Measurements from ENCODE around the gene SLC2A8.

DNA sequence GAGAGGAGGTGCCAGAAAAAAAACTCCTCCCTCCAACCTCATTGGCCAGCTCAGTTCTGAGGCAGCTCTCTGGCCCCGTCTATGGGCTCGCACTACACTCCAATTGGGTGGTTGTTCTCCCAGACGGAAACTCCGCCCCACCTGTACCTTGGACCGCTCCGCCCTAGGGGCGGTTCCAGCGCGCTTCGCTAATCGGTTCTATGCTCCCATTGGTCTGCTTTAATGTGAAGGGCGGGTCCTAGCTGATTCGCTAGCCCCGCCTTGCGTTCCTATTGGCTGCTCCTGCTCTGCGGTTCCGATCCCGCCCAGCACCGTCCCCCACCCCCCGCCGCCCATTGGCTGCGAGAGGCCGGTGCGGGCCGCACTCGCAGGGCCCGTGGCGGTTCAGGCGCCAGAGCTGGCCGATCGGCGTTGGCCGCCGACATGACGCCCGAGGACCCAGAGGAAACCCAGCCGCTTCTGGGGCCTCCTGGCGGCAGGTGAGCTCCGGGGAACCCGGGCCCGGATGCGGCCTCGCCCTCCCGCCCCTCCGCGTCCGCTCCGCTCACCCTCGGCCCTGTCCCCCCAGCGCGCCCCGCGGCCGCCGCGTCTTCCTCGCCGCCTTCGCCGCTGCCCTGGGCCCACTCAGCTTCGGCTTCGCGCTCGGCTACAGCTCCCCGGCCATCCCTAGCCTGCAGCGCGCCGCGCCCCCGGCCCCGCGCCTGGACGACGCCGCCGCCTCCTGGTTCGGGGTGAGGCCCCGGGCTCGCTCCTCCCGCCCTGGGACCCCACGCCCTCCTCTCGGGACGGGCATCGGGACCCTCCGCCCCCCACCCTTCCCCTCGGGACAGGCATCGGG is at the start of gene SLC2A8:
- TF ChIP-seq, protein P1, sequence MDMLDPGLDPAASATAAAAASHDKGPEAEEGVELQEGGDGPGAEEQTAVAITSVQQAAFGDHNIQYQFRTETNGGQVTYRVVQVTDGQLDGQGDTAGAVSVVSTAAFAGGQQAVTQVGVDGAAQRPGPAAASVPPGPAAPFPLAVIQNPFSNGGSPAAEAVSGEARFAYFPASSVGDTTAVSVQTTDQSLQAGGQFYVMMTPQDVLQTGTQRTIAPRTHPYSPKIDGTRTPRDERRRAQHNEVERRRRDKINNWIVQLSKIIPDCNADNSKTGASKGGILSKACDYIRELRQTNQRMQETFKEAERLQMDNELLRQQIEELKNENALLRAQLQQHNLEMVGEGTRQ (CRISPR knock-in tag; IDR thresholded peaks at IDR 0.05) = no peak
- TF ChIP-seq, protein P2, sequence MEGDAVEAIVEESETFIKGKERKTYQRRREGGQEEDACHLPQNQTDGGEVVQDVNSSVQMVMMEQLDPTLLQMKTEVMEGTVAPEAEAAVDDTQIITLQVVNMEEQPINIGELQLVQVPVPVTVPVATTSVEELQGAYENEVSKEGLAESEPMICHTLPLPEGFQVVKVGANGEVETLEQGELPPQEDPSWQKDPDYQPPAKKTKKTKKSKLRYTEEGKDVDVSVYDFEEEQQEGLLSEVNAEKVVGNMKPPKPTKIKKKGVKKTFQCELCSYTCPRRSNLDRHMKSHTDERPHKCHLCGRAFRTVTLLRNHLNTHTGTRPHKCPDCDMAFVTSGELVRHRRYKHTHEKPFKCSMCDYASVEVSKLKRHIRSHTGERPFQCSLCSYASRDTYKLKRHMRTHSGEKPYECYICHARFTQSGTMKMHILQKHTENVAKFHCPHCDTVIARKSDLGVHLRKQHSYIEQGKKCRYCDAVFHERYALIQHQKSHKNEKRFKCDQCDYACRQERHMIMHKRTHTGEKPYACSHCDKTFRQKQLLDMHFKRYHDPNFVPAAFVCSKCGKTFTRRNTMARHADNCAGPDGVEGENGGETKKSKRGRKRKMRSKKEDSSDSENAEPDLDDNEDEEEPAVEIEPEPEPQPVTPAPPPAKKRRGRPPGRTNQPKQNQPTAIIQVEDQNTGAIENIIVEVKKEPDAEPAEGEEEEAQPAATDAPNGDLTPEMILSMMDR (IDR thresholded peaks at IDR 0.05) = no peak
- TF ChIP-seq, protein P3, sequence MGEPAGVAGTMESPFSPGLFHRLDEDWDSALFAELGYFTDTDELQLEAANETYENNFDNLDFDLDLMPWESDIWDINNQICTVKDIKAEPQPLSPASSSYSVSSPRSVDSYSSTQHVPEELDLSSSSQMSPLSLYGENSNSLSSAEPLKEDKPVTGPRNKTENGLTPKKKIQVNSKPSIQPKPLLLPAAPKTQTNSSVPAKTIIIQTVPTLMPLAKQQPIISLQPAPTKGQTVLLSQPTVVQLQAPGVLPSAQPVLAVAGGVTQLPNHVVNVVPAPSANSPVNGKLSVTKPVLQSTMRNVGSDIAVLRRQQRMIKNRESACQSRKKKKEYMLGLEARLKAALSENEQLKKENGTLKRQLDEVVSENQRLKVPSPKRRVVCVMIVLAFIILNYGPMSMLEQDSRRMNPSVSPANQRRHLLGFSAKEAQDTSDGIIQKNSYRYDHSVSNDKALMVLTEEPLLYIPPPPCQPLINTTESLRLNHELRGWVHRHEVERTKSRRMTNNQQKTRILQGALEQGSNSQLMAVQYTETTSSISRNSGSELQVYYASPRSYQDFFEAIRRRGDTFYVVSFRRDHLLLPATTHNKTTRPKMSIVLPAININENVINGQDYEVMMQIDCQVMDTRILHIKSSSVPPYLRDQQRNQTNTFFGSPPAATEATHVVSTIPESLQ (CRISPR knock-in tag; IDR thresholded peaks at IDR 0.05) = no peak
- TF ChIP-seq JUN (CRISPR knock-in tag; IDR thresholded peaks at IDR 0.05) = 0 out of 2 replicates have a peak, but pooled peaks have one; percentile 54
- TF ChIP-seq CREM (CRISPR knock-in tag; IDR thresholded peaks at IDR 0.05) = 0 out of 2 replicates have a peak, but pooled peaks have one; percentile 59
- peak; percentile 82 for TF ChIP-seq NFYB (CRISPR knock-in tag; conservative IDR thresholded peaks at IDR 0.05; ENCODE audit: low read depth)
- no peak for TF ChIP-seq NR2C2 (CRISPR knock-in tag; IDR thresholded peaks at IDR 0.05)
- TF ChIP-seq ZNF263 (CRISPR knock-in tag; IDR thresholded peaks at IDR 0.05; ENCODE audit: low read depth) = no peak; the same call in 1 of the 2 replicates
- peak; percentile 58; the same call in 1 of the 2 replicates for TF ChIP-seq ELF4 (CRISPR knock-in tag; IDR thresholded peaks at IDR 0.05; ENCODE audit: low read depth)
- TF ChIP-seq, protein P4, sequence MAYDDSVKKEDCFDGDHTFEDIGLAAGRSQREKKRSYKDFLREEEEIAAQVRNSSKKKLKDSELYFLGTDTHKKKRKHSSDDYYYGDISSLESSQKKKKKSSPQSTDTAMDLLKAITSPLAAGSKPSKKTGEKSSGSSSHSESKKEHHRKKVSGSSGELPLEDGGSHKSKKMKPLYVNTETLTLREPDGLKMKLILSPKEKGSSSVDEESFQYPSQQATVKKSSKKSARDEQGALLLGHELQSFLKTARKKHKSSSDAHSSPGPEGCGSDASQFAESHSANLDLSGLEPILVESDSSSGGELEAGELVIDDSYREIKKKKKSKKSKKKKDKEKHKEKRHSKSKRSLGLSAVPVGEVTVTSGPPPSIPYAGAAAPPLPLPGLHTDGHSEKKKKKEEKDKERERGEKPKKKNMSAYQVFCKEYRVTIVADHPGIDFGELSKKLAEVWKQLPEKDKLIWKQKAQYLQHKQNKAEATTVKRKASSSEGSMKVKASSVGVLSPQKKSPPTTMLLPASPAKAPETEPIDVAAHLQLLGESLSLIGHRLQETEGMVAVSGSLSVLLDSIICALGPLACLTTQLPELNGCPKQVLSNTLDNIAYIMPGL (CRISPR knock-in tag; IDR thresholded peaks at IDR 0.05) = peak; percentile 75
- TF ChIP-seq GABPB1 (CRISPR knock-in tag; IDR thresholded peaks at IDR 0.05) = peak; percentile 34; the same call in 1 of the 2 replicates

All from WTC11 (cell line).